HepG2 (cell line): ENCODE measurements around the gene DLX4. TPM values are rescaled to one million over a fixed set of nuclear protein-coding genes. Genes with fewer than 3 reads are reported as not detected.

Experiments used
- ATAC-seq: fragments of 200-7000 bp; cut with Tn5 transposase; 3 replicates; pipeline ENCODE4 v1.9.1; 2020; ENCODE audit warnings: mild to moderate bottlenecking, moderate library complexity
- BruUV-seq: library from RNA; stranded (reverse); fragments of 400-500 nt; replicated peaks from 2 replicates; lab custom pipeline; 2021; lab: Mats Ljungman, UMichigan
- CTCF ChIA-PET: fragments of 300-600 bp; formaldehyde crosslinking; extraction: SDS; loops from one replicate; lab custom pipeline; 2021; ENCODE audit warnings: low total read pairs, inconsistent platforms, low intra/inter-chr PET ratio; lab: Yijun Ruan, JAX
- POLR2A ChIA-PET: fragments of 350-600 bp; sonication (Branson Sonifier 250); formaldehyde crosslinking; loops from one replicate; lab custom pipeline; 2020; ENCODE audit warnings: antibody characterized with exemption, inconsistent platforms; lab: Yijun Ruan, JAX
- DNase-seq: peaks from one replicate; pipeline ENCODE4 v3.0.0-alpha.2; 2015; ENCODE audit warnings: low spot score
- FAIRE-seq: peaks from 3 replicates; lab custom pipeline; 2011; peaks lifted over from hg19 to GRCh38; lab: Jason Lieb, UNC
- H2AFZ ChIP-seq: one replicate; pipeline ENCODE4 v1.6.1; 2011; ENCODE audit warnings: low read length, inconsistent platforms
- H3K27ac ChIP-seq: fragments of 300-600 bp; 3 replicates; pipeline ENCODE4 v1.8.0; 2011; ENCODE audit warnings: mixed run types, mild to moderate bottlenecking, mixed read lengths, low read length, inconsistent platforms; ENCODE audit not compliant: insufficient read depth; ENCODE audit errors: extremely low read length
- H3K27me3 ChIP-seq, 2 experiments: fragments of 200-600 bp in 1 of 2; 2 replicates in 1 of 2; 3 replicates in 1 of 2; pipeline versions ENCODE4 v1.6.0 to v1.8.0; 2011; ENCODE audit warnings: low read length in 2 of 2, mild to moderate bottlenecking in 2 of 2, moderate library complexity in 2 of 2, inconsistent platforms in 1 of 2; ENCODE audit not compliant: insufficient read depth in 2 of 2, control insufficient read depth in 1 of 2
- H3K36me3 ChIP-seq, 2 experiments: fragments of 200-600 bp in 1 of 2; replicated peaks in 1 of 2; 2 replicates in 1 of 2; 3 replicates in 1 of 2; pipeline versions ENCODE4 v1.5.1 to v1.8.0; 2011; ENCODE audit warnings: low read length in 2 of 2, inconsistent platforms in 1 of 2; ENCODE audit not compliant: insufficient read depth in 2 of 2, control insufficient read depth in 1 of 2
- H3K4me1 ChIP-seq: 2 replicates; pipeline ENCODE4 v1.5.1; 2012; ENCODE audit warnings: low read length, inconsistent platforms; ENCODE audit not compliant: insufficient read depth
- H3K4me2 ChIP-seq: 2 replicates; pipeline ENCODE4 v1.6.0; 2011; ENCODE audit warnings: low read depth, low read length, inconsistent platforms
- H3K4me3 ChIP-seq, 3 experiments: fragments of 200-600 bp in 1 of 3; sonication (generic), shearing (Covaris generic) in 1 of 3; replicated peaks in 1 of 3; 2 replicates each; pipeline ENCODE4 v1.5.1; 2011 to 2016; ENCODE audit warnings: low read length in 3 of 3, inconsistent platforms in 2 of 3, low read depth in 2 of 3, mild to moderate bottlenecking in 2 of 3, control low read depth in 1 of 3, mixed read lengths in 1 of 3; ENCODE audit not compliant: insufficient read depth in 1 of 3
- H3K79me2 ChIP-seq: one replicate; pipeline ENCODE4 v1.6.1; 2011; ENCODE audit warnings: low read length, inconsistent platforms; ENCODE audit not compliant: insufficient read depth
- H3K9ac ChIP-seq: 2 replicates; pipeline ENCODE4 v1.6.0; 2011; ENCODE audit warnings: mild to moderate bottlenecking, low read depth, low read length, inconsistent platforms; ENCODE audit not compliant: insufficient read depth
- H3K9me3 ChIP-seq: 2 replicates; pipeline ENCODE4 v1.5.1; 2012; ENCODE audit warnings: mild to moderate bottlenecking, low read length
- H4K20me1 ChIP-seq: 2 replicates; pipeline ENCODE4 v1.6.0; 2011; ENCODE audit warnings: inconsistent platforms, mild to moderate bottlenecking, low read length, moderate library complexity; ENCODE audit not compliant: insufficient read depth
- ATF6 ChIP-seq: sonication (generic); formaldehyde crosslinking; conservative IDR thresholded peaks from 2 replicates; pipeline ENCODE4 v1.4.0; 2020; ENCODE audit warnings: missing genetic modification reagents
- HDAC6 ChIP-seq: fragments of 200-600 bp; sonication (generic); IDR thresholded peaks from 2 replicates; pipeline ENCODE4 v1.7.0; 2017; ENCODE audit warnings: mild to moderate bottlenecking, antibody characterized with exemption, low read length, low read depth
- HNRNPUL1 ChIP-seq: fragments of 200-400 bp; formaldehyde crosslinking; IDR thresholded peaks from 2 replicates; pipeline ENCODE4 v1.6.1; 2017; ENCODE audit warnings: low read depth, mild to moderate bottlenecking, low read length, moderate library complexity
- MAF1 ChIP-seq: sonication (generic); formaldehyde crosslinking; IDR thresholded peaks from 2 replicates; pipeline ENCODE4 v1.5.0; 2020; ENCODE audit warnings: missing genetic modification reagents, borderline replicate concordance
- NCOA5 ChIP-seq: sonication (generic); formaldehyde crosslinking; IDR thresholded peaks from 2 replicates; pipeline ENCODE4 v1.4.0; 2020; ENCODE audit warnings: missing genetic modification reagents
- ZNF136 ChIP-seq: sonication (generic); formaldehyde crosslinking; IDR thresholded peaks from 2 replicates; pipeline ENCODE4 v1.8.1; 2022; ENCODE audit warnings: low read depth, mild to moderate bottlenecking, moderate library complexity, missing genetic modification reagents
- ZNF274 ChIP-seq: sonication (generic); formaldehyde crosslinking; IDR thresholded peaks from 2 replicates; pipeline ENCODE4 v1.5.1; 2020; ENCODE audit warnings: mild to moderate bottlenecking, missing genetic modification reagents
- ZNF280D ChIP-seq: sonication (generic); formaldehyde crosslinking; IDR thresholded peaks from 2 replicates; pipeline ENCODE4 v1.5.1; 2020; ENCODE audit warnings: mild to moderate bottlenecking, missing genetic modification reagents
- ZNF3 ChIP-seq: IDR thresholded peaks from 2 replicates; pipeline ENCODE4 v1.7.0; 2017; ENCODE audit warnings: inconsistent platforms
- ZNF407 ChIP-seq: sonication (generic); formaldehyde crosslinking; IDR thresholded peaks from one replicate; pipeline ENCODE4 v1.5.1; 2020; ENCODE audit warnings: mild to moderate bottlenecking, missing genetic modification reagents; ENCODE audit errors: not compliant biosample characterization
- ZNF589 ChIP-seq: sonication (generic); formaldehyde crosslinking; conservative IDR thresholded peaks from 2 replicates; pipeline ENCODE4 v1.8.0; 2022; ENCODE audit warnings: mild to moderate bottlenecking, moderate library complexity, missing genetic modification reagents
- WGBS: methylation state at CpG from one replicate; pipeline ENCODE4 v1.1.6; 2017; ENCODE audit warnings: low lambda C conversion rate; 5-methylcytosine and 5-hydroxymethylcytosine counted together
- in situ Hi-C: cut with HindIII; loops from 2 replicates; pipeline ENCODE4 v1.10.0; 2017; ENCODE audit warnings: low pct_unique_long_range_greater_than_20kb; ENCODE audit not compliant: extremely low pct_ligation_motif_present
- intact Hi-C: fragments of 100-400 bp; cut with micrococcal nuclease; formaldehyde crosslinking; loops from one replicate; pipeline ENCODE4 v1.10.0; 2022; ENCODE audit not compliant: unreplicated experiment
- polyA plus RNA-seq, 8 experiments: library from polyadenylated mRNA; depleted of rRNA in 3 of 8; stranded (reverse) in 7 of 8; unstranded in 1 of 8; fragments of >200 nt; fragmentation: Illumina TruSeq in 4 of 8; extraction: Trizol in 4 of 8; gene quantifications; 2 replicates each; pipeline versions ENCODE4 v1.2.1 to v1.2.3, GENCODE V29; 2011 to 2016; ENCODE audit warnings: low read depth in 4 of 8, missing spikeins in 1 of 8, mixed read lengths in 1 of 8; ENCODE audit not compliant: insufficient read depth in 1 of 8
- total RNA-seq, 5 experiments: library from RNA; depleted of rRNA; stranded (reverse); fragments of >200 nt; fragmentation: Illumina TruSeq; extraction: Trizol; gene quantifications; 2 replicates each; pipeline ENCODE4 v1.2.3, GENCODE V29; 2016; ENCODE audit warnings: low read depth in 1 of 5

The DLX4 gene
- total and polyA plus RNA-seq, 2 of the 13 experiments (the other 11 are each of a cell fraction or from before 2014, with no cell fraction given): 0.55 to 2.3 TPM

GRCh38 chr17:49985310-49985990 is 16.5 kb downstream of the DLX4 start:
- Histone ChIP-seq H3K4me3 (no peak overlapping the region), H4K20me1 (no peaks in the 10 kb centered on the region), H2AFZ (no peak overlapping the region), H3K36me3 (no peaks in the 10 kb centered on the region), H3K9ac (no peak overlapping the region), H3K4me2 (no peak overlapping the region), H3K27me3 (peaks cover 25 to 50% of the 10 kb centered on the region in 2 experiments), H3K9me3 (no peaks in the 10 kb centered on the region), H3K4me1 (no peaks in the 10 kb centered on the region), H3K79me2 (no peaks in the 10 kb centered on the region), H3K27ac (no peak overlapping the region)
- CTCF ChIA-PET: no interaction called here
- ATAC-seq: no peak
- in situ Hi-C loops: no loop called here
- intact Hi-C loops: no loop called here
- POLR2A ChIA-PET: no interaction called here
- no peak for FAIRE-seq
- WGBS: 0% methylated on average over 3 of the region's 3 CpGs
- no peak for DNase-seq
- BruUV-seq: no TSS peak
- TF ChIP-seq ZNF589 (CRISPR knock-in tag) (no peak), ZNF274 (CRISPR knock-in tag) (no peak), ZNF136 (CRISPR knock-in tag) (no peak), ATF6 (no peak), HDAC6 (no peak), HNRNPUL1 (no peak), ZNF407 (CRISPR knock-in tag) (no peak), ZNF280D (CRISPR knock-in tag) (no peak), ZNF3 (CRISPR knock-in tag) (no peak), MAF1 (no peak), NCOA5 (CRISPR knock-in tag) (no peak)
